Esophagus muscularis mucosa (tissue), 3 donors: ENCODE measurements around the gene ADAM19.

Source experiments
- CTCF ChIP-seq, 3 experiments: fragments of 200-600 bp in 2 of 3; fragments of 450-650 bp in 1 of 3; sonication (generic) in 2 of 3; IDR thresholded peaks; one replicate each; pipeline ENCODE4 v1.5.1; 2017 to 2019; ENCODE audit warnings: antibody characterized with exemption in 3 of 3, mild to moderate bottlenecking in 2 of 3, moderate library complexity in 1 of 3
- POLR2AphosphoS5 ChIP-seq, 2 donors: sonication (generic); formaldehyde crosslinking; IDR thresholded peaks; one replicate each; pipeline ENCODE4 v1.6.1; 2017; ENCODE audit warnings: antibody characterized with exemption in 2 of 2

GRCh38 chr5:157504053-157504452 is 71.5 kb downstream of the ADAM19 start:
- TF ChIP-seq CTCF (IDR thresholded peaks at IDR 0.05) (no peak), POLR2AphosphoS5 (IDR thresholded peaks at IDR 0.05) (no peak)
